Peyer's patch (tissue), 4 donors: ENCODE measurements around the gene SCARB1.

Experiments used
- POLR2A ChIP-seq, 2 donors: fragments of 450-650 bp; IDR thresholded peaks; one replicate each; pipeline ENCODE4 v1.5.1; 2017; ENCODE audit warnings: antibody characterized with exemption in 2 of 2, mild to moderate bottlenecking in 2 of 2, moderate library complexity in 2 of 2
- TF ChIP-seq, protein P1 (sequence below), 6 experiments: fragments of 450-650 bp in 4 of 6; fragments of 200-600 bp in 2 of 6; sonication (generic) in 1 of 6; IDR thresholded peaks; one replicate each; pipeline ENCODE4 v1.5.1; 2017 to 2019; ENCODE audit warnings: antibody characterized with exemption in 6 of 6, mild to moderate bottlenecking in 3 of 6, moderate library complexity in 1 of 6

DNA sequence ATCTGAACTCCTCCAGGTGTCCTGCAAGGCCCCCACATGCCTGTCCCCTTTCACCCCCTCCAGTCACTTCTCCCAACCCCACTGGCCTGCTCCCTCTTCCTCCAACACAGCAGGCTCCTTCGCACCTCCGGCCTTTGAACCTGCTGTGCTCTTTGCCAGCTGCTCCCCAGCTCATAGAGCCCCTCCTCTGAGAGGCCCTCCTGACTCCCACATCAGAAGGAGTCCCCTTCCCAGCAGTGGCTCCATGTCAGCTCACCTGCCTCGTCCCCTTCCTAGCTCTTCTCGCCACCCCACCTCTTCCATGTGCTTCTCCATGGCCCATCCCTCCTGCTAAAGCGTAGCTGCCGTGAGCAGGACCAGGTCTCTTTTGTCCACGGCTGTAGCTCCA is 22.1 kb downstream of the SCARB1 start:
- TF ChIP-seq, protein P1, sequence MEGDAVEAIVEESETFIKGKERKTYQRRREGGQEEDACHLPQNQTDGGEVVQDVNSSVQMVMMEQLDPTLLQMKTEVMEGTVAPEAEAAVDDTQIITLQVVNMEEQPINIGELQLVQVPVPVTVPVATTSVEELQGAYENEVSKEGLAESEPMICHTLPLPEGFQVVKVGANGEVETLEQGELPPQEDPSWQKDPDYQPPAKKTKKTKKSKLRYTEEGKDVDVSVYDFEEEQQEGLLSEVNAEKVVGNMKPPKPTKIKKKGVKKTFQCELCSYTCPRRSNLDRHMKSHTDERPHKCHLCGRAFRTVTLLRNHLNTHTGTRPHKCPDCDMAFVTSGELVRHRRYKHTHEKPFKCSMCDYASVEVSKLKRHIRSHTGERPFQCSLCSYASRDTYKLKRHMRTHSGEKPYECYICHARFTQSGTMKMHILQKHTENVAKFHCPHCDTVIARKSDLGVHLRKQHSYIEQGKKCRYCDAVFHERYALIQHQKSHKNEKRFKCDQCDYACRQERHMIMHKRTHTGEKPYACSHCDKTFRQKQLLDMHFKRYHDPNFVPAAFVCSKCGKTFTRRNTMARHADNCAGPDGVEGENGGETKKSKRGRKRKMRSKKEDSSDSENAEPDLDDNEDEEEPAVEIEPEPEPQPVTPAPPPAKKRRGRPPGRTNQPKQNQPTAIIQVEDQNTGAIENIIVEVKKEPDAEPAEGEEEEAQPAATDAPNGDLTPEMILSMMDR (IDR thresholded peaks at IDR 0.05) = no peak
- TF ChIP-seq POLR2A (IDR thresholded peaks at IDR 0.05) = no peak
